ENCODE measurements around the gene CFAP100. TPM values are rescaled to one million over a fixed set of nuclear protein-coding genes. Genes with fewer than 3 reads are reported as not detected.

CFAP100 gene
- total and polyA plus RNA-seq, 2 experiments from 2014 or later = not detected

GRCh38 chr3:126484148-126484547 is 89.4 kb downstream of the CFAP100 start:
- Histone ChIP-seq H4K20me1 (ENCODE audit: insufficient read depth, poor library complexity, severe bottlenecking) (no peaks in the 10 kb centered on the region), H3K36me3 (replicated peaks; ENCODE audit: insufficient read depth, low read depth) (no peaks in the 10 kb centered on the region), H3K27ac (no peak overlapping the region), H2AFZ (no peak overlapping the region), H3K79me2 (no peaks in the 10 kb centered on the region), H3K9me2 (replicated peaks; ENCODE audit: insufficient read depth) (no peaks in the 10 kb centered on the region), H3K9me3 (ENCODE audit: low read depth) (no peaks in the 10 kb centered on the region), H3K4me2 (no peak overlapping the region), H3K4me3 (no peak overlapping the region), H3K4me1 (ENCODE audit: insufficient read depth) (peaks cover 6% of the 10 kb centered on the region), H3K27me3 (no peaks in the 10 kb centered on the region)
- 82% methylated on average over 3 of the region's 3 CpGs for WGBS (ENCODE audit: low lambda C conversion rate, missing lambda C conversion rate)
- DNase-seq (ENCODE audit: low spot score) = no peak
- no peak for TF ChIP-seq CTCF (IDR thresholded peaks at IDR 0.05; ENCODE audit: poor library complexity)
- TF ChIP-seq EZH2 (IDR thresholded peaks at IDR 0.05; ENCODE audit: borderline replicate concordance) = no peak
- TF ChIP-seq EZH2phosphoT487 (IDR thresholded peaks at IDR 0.05; ENCODE audit: low read depth, severe bottlenecking, unreplicated experiment) = no peak

GRCh38 chr3:126484662-126485061 is 90.0 kb downstream of the CFAP100 start:
- WGBS (ENCODE audit: low lambda C conversion rate, missing lambda C conversion rate) = 71% methylated on average over 3 of the region's 3 CpGs
- Histone ChIP-seq H3K27me3 (no peaks in the 10 kb centered on the region), H2AFZ (no peak overlapping the region), H3K9me2 (replicated peaks; ENCODE audit: insufficient read depth) (no peaks in the 10 kb centered on the region), H3K9me3 (ENCODE audit: low read depth) (no peaks in the 10 kb centered on the region), H4K20me1 (ENCODE audit: insufficient read depth, poor library complexity, severe bottlenecking) (no peaks in the 10 kb centered on the region), H3K79me2 (no peaks in the 10 kb centered on the region), H3K27ac (no peak overlapping the region), H3K4me1 (ENCODE audit: insufficient read depth) (peaks cover 6% of the 10 kb centered on the region), H3K36me3 (replicated peaks; ENCODE audit: insufficient read depth, low read depth) (no peaks in the 10 kb centered on the region), H3K4me3 (no peak overlapping the region), H3K4me2 (no peak overlapping the region)
- TF ChIP-seq EZH2 (IDR thresholded peaks at IDR 0.05; ENCODE audit: borderline replicate concordance) (no peak), EZH2phosphoT487 (IDR thresholded peaks at IDR 0.05; ENCODE audit: low read depth, severe bottlenecking, unreplicated experiment) (no peak), CTCF (IDR thresholded peaks at IDR 0.05; ENCODE audit: poor library complexity) (no peak)
- no peak for DNase-seq (ENCODE audit: low spot score)

- Histone ChIP-seq H3K36me3 (replicated peaks; ENCODE audit: insufficient read depth, low read depth) (no peaks in the 10 kb centered on the region), H4K20me1 (ENCODE audit: insufficient read depth, poor library complexity, severe bottlenecking) (no peaks in the 10 kb centered on the region), H3K4me3 (no peak overlapping the region), H3K27ac (no peak overlapping the region), H3K9me2 (replicated peaks; ENCODE audit: insufficient read depth) (no peaks in the 10 kb centered on the region), H2AFZ (no peak overlapping the region), H3K9me3 (ENCODE audit: low read depth) (no peaks in the 10 kb centered on the region), H3K27me3 (no peaks in the 10 kb centered on the region), H3K79me2 (no peaks in the 10 kb centered on the region), H3K4me1 (ENCODE audit: insufficient read depth) (peaks cover 6% of the 10 kb centered on the region), H3K4me2 (no peak overlapping the region)
- no peak for DNase-seq (ENCODE audit: low spot score)
- WGBS (ENCODE audit: low lambda C conversion rate, missing lambda C conversion rate) = 94% methylated on average over 6 of the region's 8 CpGs
- no peak for TF ChIP-seq EZH2phosphoT487 (IDR thresholded peaks at IDR 0.05; ENCODE audit: low read depth, severe bottlenecking, unreplicated experiment)
- TF ChIP-seq CTCF (IDR thresholded peaks at IDR 0.05; ENCODE audit: poor library complexity) = no peak
- no peak for TF ChIP-seq EZH2 (IDR thresholded peaks at IDR 0.05; ENCODE audit: borderline replicate concordance)
Measured at GRCh38 chr3:126485176-126485897, 90.6 kb downstream of the CFAP100 start.

Measured in hepatocyte (in vitro differentiated cells).